Stomach (tissue), 9 donors: ENCODE results near the gene ACKR3. TPM values are rescaled to one million over a fixed set of nuclear protein-coding genes. Genes with fewer than 3 reads are reported as not detected.

Experiments
- DNase-seq, 2 donors: peaks; one replicate each; pipeline versions ENCODE4 v3.0.0 to v3.0.0-alpha.2; 2013 to 2019
- H3K27ac ChIP-seq, 5 donors: fragments of 200-600 bp in 4 of 5; sonication (generic) in 4 of 5; one replicate each; pipeline ENCODE4 v1.5.1; 2013 to 2019; ENCODE audit warnings: mild to moderate bottlenecking in 1 of 5, moderate library complexity in 1 of 5
- H3K27me3 ChIP-seq, 3 donors: fragments of 200-600 bp; sonication (generic); one replicate each; pipeline ENCODE4 v1.5.1; 2017 to 2019; ENCODE audit warnings: mixed run types in 1 of 3
- H3K36me3 ChIP-seq, 4 donors: fragments of 200-600 bp; sonication (generic); 1 replicate in 3 of 4; 2 replicates in 1 of 4; pipeline ENCODE4 v1.5.1; 2016 to 2019
- H3K4me1 ChIP-seq, 4 donors: fragments of 200-600 bp; sonication (generic); one replicate each; pipeline ENCODE4 v1.5.1; 2016 to 2019
- H3K4me3 ChIP-seq, 4 donors: fragments of 200-600 bp; sonication (generic) in 3 of 4; one replicate each; pipeline ENCODE4 v1.5.1; 2016 to 2019; ENCODE audit warnings: mild to moderate bottlenecking in 1 of 4
- H3K9me3 ChIP-seq, 4 donors: fragments of 200-600 bp; sonication (generic); one replicate each; pipeline ENCODE4 v1.5.1; 2016 to 2019
- CTCF ChIP-seq, 7 experiments: fragments of 450-650 bp in 4 of 7; fragments of 200-600 bp in 3 of 7; sonication (generic) in 3 of 7; IDR thresholded peaks; one replicate each; pipeline ENCODE4 v1.5.1; 2016 to 2019; ENCODE audit warnings: antibody characterized with exemption in 7 of 7, control low read depth in 2 of 7, mild to moderate bottlenecking in 1 of 7
- EP300 ChIP-seq: sonication (generic); formaldehyde crosslinking; IDR thresholded peaks from one replicate; pipeline ENCODE4 v1.6.1; 2017; ENCODE audit warnings: antibody characterized with exemption
- POLR2A ChIP-seq, 4 donors: fragments of 450-650 bp; IDR thresholded peaks; one replicate each; pipeline ENCODE4 v1.6.1; 2016; ENCODE audit warnings: antibody characterized with exemption in 4 of 4, control low read depth in 2 of 4, mild to moderate bottlenecking in 1 of 4, moderate library complexity in 1 of 4
- POLR2AphosphoS5 ChIP-seq, 3 donors: sonication (generic); formaldehyde crosslinking; IDR thresholded peaks; one replicate each; pipeline ENCODE4 v1.6.1; 2016; ENCODE audit warnings: antibody characterized with exemption in 3 of 3
- WGBS, 5 donors: extraction: QIAGEN DNeasy Blood & Tissue Kit in 3 of 5; methylation state at CpG; one replicate each; pipeline versions ENCODE4 v1.1.5 to v1.1.7; 2013 to 2018; 5-methylcytosine and 5-hydroxymethylcytosine counted together
- intact Hi-C: fragments of 100-400 bp; cut with DNase I; formaldehyde crosslinking; loops from one replicate; pipeline ENCODE4 v1.15.1; 2023; ENCODE audit warnings: low total_unique reads
- polyA plus RNA-seq, 3 donors: library from polyadenylated mRNA; stranded (reverse); fragments of 200-250 nt; gene quantifications; one replicate each; pipeline ENCODE4 v1.2.3, GENCODE V29; 2013
- total RNA-seq, 5 donors: library from RNA; depleted of rRNA; stranded (reverse); fragments of >200 nt; gene quantifications; one replicate each; pipeline versions ENCODE4 v1.1.0 to v1.2.3, GENCODE V29; 2014 to 2016
- donor health status: healthy with polysubstance abuse.
- donor health status: Bipolar disorder and iron deficiency.
- donor health status: healthy.

Gene ACKR3
- total and polyA plus RNA-seq, 8 donors: 5.0 to 35.0 (median 10.4) TPM

GRCh38 chr2:236600158-236600557 is 30.5 kb downstream of the ACKR3 start:
- Histone ChIP-seq H3K27ac (no peak overlapping the region), H3K4me3 (no peak overlapping the region), H3K9me3 (no peaks in the 10 kb centered on the region), H3K36me3 (no peaks in the 10 kb centered on the region), H3K27me3 (no peaks in the 10 kb centered on the region), H3K4me1 (no peaks in the 10 kb centered on the region)
- no peak for DNase-seq
- intact Hi-C loops: no loop called here
- WGBS, 5 donors: 79 to 87% (median 82%) methylated on average over 7 of the region's 7 CpGs
- no peak for TF ChIP-seq EP300
- no peak for TF ChIP-seq CTCF (IDR thresholded peaks at IDR 0.05)
- TF ChIP-seq POLR2A (IDR thresholded peaks at IDR 0.05): no peak
- no peak for TF ChIP-seq POLR2AphosphoS5 (IDR thresholded peaks at IDR 0.05)

GRCh38 chr2:236600892-236601291 is 31.3 kb downstream of the ACKR3 start:
- Histone ChIP-seq H3K4me1 (no peaks in the 10 kb centered on the region), H3K36me3 (no peaks in the 10 kb centered on the region), H3K9me3 (no peaks in the 10 kb centered on the region), H3K27ac (no peak overlapping the region), H3K27me3 (no peaks in the 10 kb centered on the region), H3K4me3 (no peak overlapping the region)
- TF ChIP-seq EP300 (no peak), POLR2AphosphoS5 (IDR thresholded peaks at IDR 0.05) (no peak), CTCF (IDR thresholded peaks at IDR 0.05) (no peak), POLR2A (IDR thresholded peaks at IDR 0.05) (no peak)
- intact Hi-C loops: no loop called here
- DNase-seq: no peak
- 73 to 85% (median 77%) methylated on average over 9 of the region's 9 CpGs for WGBS, 5 donors

- no peaks in the 10 kb centered on the region for H3K27me3 ChIP-seq
- no peak overlapping the region for H3K27ac ChIP-seq
- 74 to 83% (median 80%) methylated on average over 13 of the region's 13 CpGs for WGBS, 5 donors
- no peak for DNase-seq
- no peaks in the 10 kb centered on the region for H3K4me1 ChIP-seq
- H3K36me3 ChIP-seq: no peaks in the 10 kb centered on the region
- H3K4me3 ChIP-seq: no peak overlapping the region
- intact Hi-C loops: no loop called here
- no peak for TF ChIP-seq EP300
- no peak for TF ChIP-seq CTCF (IDR thresholded peaks at IDR 0.05)
- TF ChIP-seq POLR2A (IDR thresholded peaks at IDR 0.05): no peak
- no peak for TF ChIP-seq POLR2AphosphoS5 (IDR thresholded peaks at IDR 0.05)
- H3K9me3 ChIP-seq: no peaks in the 10 kb centered on the region
Observed at GRCh38 chr2:236601316-236602202, 31.9 kb downstream of the ACKR3 start.

GRCh38 chr2:236602678-236603077 is 33.1 kb downstream of the ACKR3 start:
- intact Hi-C loops: no loop called here
- Histone ChIP-seq H3K36me3 (no peaks in the 10 kb centered on the region), H3K4me3 (no peak overlapping the region), H3K27me3 (no peaks in the 10 kb centered on the region), H3K27ac (no peak overlapping the region), H3K4me1 (no peaks in the 10 kb centered on the region), H3K9me3 (no peaks in the 10 kb centered on the region)
- no peak for DNase-seq
- WGBS, 5 donors: 85 to 94% (median 90%) methylated on average over 4 of the region's 4 CpGs
- TF ChIP-seq POLR2AphosphoS5 (IDR thresholded peaks at IDR 0.05) (no peak), EP300 (no peak), CTCF (IDR thresholded peaks at IDR 0.05) (no peak), POLR2A (IDR thresholded peaks at IDR 0.05) (no peak)
